Trophoblast cell (in vitro differentiated cells and primary cell): ENCODE measurements around the gene KRT74.

Source experiments
- DNase-seq, 2 donors: peaks; one replicate each; pipeline ENCODE4 v3.0.0-alpha.2; 2016
- H2AFZ ChIP-seq: 2 replicates; pipeline ENCODE4 v1.6.1; 2013; ENCODE audit warnings: low read length, moderate library complexity, mild to moderate bottlenecking; ENCODE audit not compliant: insufficient read depth, poor library complexity
- H2AK5ac ChIP-seq: 2 replicates; pipeline ENCODE4 v1.6.1; 2013; ENCODE audit warnings: mild to moderate bottlenecking, low read length
- H2BK120ac ChIP-seq: 2 replicates; pipeline ENCODE4 v1.6.1; 2013; ENCODE audit warnings: low read length, mild to moderate bottlenecking, moderate library complexity; ENCODE audit not compliant: insufficient read depth, poor library complexity
- H2BK12ac ChIP-seq: 2 replicates; pipeline ENCODE4 v1.6.1; 2013; ENCODE audit warnings: mild to moderate bottlenecking, low read length, moderate library complexity
- H2BK5ac ChIP-seq: 2 replicates; pipeline ENCODE4 v1.6.1; 2013; ENCODE audit warnings: low read length, low read depth, moderate library complexity, mild to moderate bottlenecking; ENCODE audit not compliant: poor library complexity
- H3K14ac ChIP-seq: 2 replicates; pipeline ENCODE4 v1.6.1; 2013; ENCODE audit warnings: mild to moderate bottlenecking, low read length
- H3K18ac ChIP-seq: 2 replicates; pipeline ENCODE4 v1.6.1; 2013; ENCODE audit warnings: mild to moderate bottlenecking, low read length
- H3K23ac ChIP-seq: 2 replicates; pipeline ENCODE4 v1.6.1; 2013; ENCODE audit warnings: low read length
- H3K27ac ChIP-seq: 2 replicates; pipeline ENCODE4 v1.5.1; 2013; ENCODE audit warnings: low read depth, mild to moderate bottlenecking, inconsistent platforms, low read length, moderate library complexity
- H3K27me3 ChIP-seq: 2 replicates; pipeline ENCODE4 v1.6.1; 2013; ENCODE audit warnings: inconsistent platforms, mild to moderate bottlenecking, low read length, moderate library complexity; ENCODE audit not compliant: insufficient read depth
- H3K36me3 ChIP-seq, 2 experiments: 1 replicate in 1 of 2; 2 replicates in 1 of 2; pipeline ENCODE4 v1.6.1; 2013; ENCODE audit warnings: low read length in 2 of 2, mild to moderate bottlenecking in 2 of 2, moderate library complexity in 1 of 2; ENCODE audit not compliant: insufficient read depth in 2 of 2, control insufficient read depth in 1 of 2
- H3K4ac ChIP-seq: 2 replicates; pipeline ENCODE4 v1.6.1; 2013; ENCODE audit warnings: low read depth, mild to moderate bottlenecking, low read length, moderate library complexity
- H3K4me1 ChIP-seq, 2 experiments: 1 replicate in 1 of 2; 2 replicates in 1 of 2; pipeline ENCODE4 v1.6.1; 2013; ENCODE audit warnings: low read length in 2 of 2, mild to moderate bottlenecking in 2 of 2, moderate library complexity in 1 of 2; ENCODE audit not compliant: insufficient read depth in 2 of 2, control insufficient read depth in 1 of 2
- H3K4me2 ChIP-seq: 2 replicates; pipeline ENCODE4 v1.6.1; 2013; ENCODE audit warnings: inconsistent platforms, mild to moderate bottlenecking, low read length, moderate library complexity
- H3K4me3 ChIP-seq: 2 replicates; pipeline ENCODE4 v1.5.1; 2013; ENCODE audit warnings: mild to moderate bottlenecking, low read depth, low read length, inconsistent platforms
- H3K79me1 ChIP-seq: one replicate; pipeline ENCODE4 v1.6.1; 2013; ENCODE audit warnings: low read length
- H3K79me2 ChIP-seq: 2 replicates; pipeline ENCODE4 v1.6.1; 2013; ENCODE audit warnings: low read length, mild to moderate bottlenecking; ENCODE audit not compliant: control insufficient read depth, insufficient read depth, poor library complexity
- H3K9ac ChIP-seq: 2 replicates; pipeline ENCODE4 v1.6.1; 2013; ENCODE audit warnings: mild to moderate bottlenecking, low read length
- H3K9me3 ChIP-seq: 2 replicates; pipeline ENCODE4 v1.6.1; 2013; ENCODE audit warnings: low read depth, mild to moderate bottlenecking, control low read depth, inconsistent platforms, low read length; ENCODE audit not compliant: insufficient read depth
- H4K12ac ChIP-seq: 2 replicates; pipeline ENCODE4 v1.6.1; 2013; ENCODE audit warnings: low read depth, mild to moderate bottlenecking, low read length, moderate library complexity
- H4K8ac ChIP-seq: 2 replicates; pipeline ENCODE4 v1.6.1; 2013; ENCODE audit warnings: low read depth, mild to moderate bottlenecking, low read length, moderate library complexity
- H4K91ac ChIP-seq: one replicate; pipeline ENCODE4 v1.6.1; 2013; ENCODE audit warnings: low read depth, mild to moderate bottlenecking, low read length, moderate library complexity
- WGBS: extraction: QIAGEN DNeasy Blood & Tissue Kit; methylation state at CpG from one replicate; pipeline ENCODE4 v1.1.7; 2013; ENCODE audit warnings: missing lambda C conversion rate; ENCODE audit not compliant: insufficient read length, insufficient coverage; ENCODE audit errors: extremely low coverage; 5-methylcytosine and 5-hydroxymethylcytosine counted together

Gene KRT74

GRCh38 chr12:52617403-52617785 lies 43.8 kb upstream of the KRT74 start:
- no peak overlapping the region for H3K14ac ChIP-seq
- no peak overlapping the region for H3K4me3 ChIP-seq
- H3K23ac ChIP-seq: no peak overlapping the region
- no peak overlapping the region for H3K9ac ChIP-seq
- H3K79me1 ChIP-seq: no peaks in the 10 kb centered on the region
- DNase-seq: no peak
- no peak overlapping the region for H2AFZ ChIP-seq
- no peak overlapping the region for H2BK5ac ChIP-seq
- H3K27me3 ChIP-seq: no peaks in the 10 kb centered on the region
- no peak overlapping the region for H4K8ac ChIP-seq
- H3K4me1 ChIP-seq: no peaks in the 10 kb centered on the region
- H2AK5ac ChIP-seq: no peak overlapping the region
- H2BK12ac ChIP-seq: no peak overlapping the region
- WGBS: no CpG with 5 or more reads among the region's 7 CpGs
- H3K4me2 ChIP-seq: no peak overlapping the region
- no peaks in the 10 kb centered on the region for H3K79me2 ChIP-seq
- H3K4ac ChIP-seq: no peak overlapping the region
- no peak overlapping the region for H3K27ac ChIP-seq
- no peak overlapping the region for H2BK120ac ChIP-seq
- no peak overlapping the region for H3K18ac ChIP-seq
- no peak overlapping the region for H4K91ac ChIP-seq
- H4K12ac ChIP-seq: no peak overlapping the region
- no peaks in the 10 kb centered on the region for H3K36me3 ChIP-seq
- H3K9me3 ChIP-seq: peaks cover 4% of the 10 kb centered on the region

GRCh38 chr12:52616680-52617402 lies 43.2 kb upstream of the KRT74 start:
- no peak overlapping the region for H2BK120ac ChIP-seq
- H3K27ac ChIP-seq: no peak overlapping the region
- H2BK5ac ChIP-seq: no peak overlapping the region
- no peaks in the 10 kb centered on the region for H3K36me3 ChIP-seq
- no peak overlapping the region for H3K18ac ChIP-seq
- H4K91ac ChIP-seq: no peak overlapping the region
- H3K27me3 ChIP-seq: no peaks in the 10 kb centered on the region
- H3K79me1 ChIP-seq: no peaks in the 10 kb centered on the region
- H3K9ac ChIP-seq: no peak overlapping the region
- no CpG with 5 or more reads among the region's 10 CpGs for WGBS
- peak in 1 of 2 donors; percentile 3 for DNase-seq
- H3K4me3 ChIP-seq: no peak overlapping the region
- H2AK5ac ChIP-seq: no peak overlapping the region
- H4K12ac ChIP-seq: no peak overlapping the region
- no peaks in the 10 kb centered on the region for H3K4me1 ChIP-seq
- H3K4ac ChIP-seq: no peak overlapping the region
- H3K79me2 ChIP-seq: no peaks in the 10 kb centered on the region
- H3K23ac ChIP-seq: no peak overlapping the region
- H3K14ac ChIP-seq: no peak overlapping the region
- no peak overlapping the region for H4K8ac ChIP-seq
- H3K9me3 ChIP-seq: peaks cover 3% of the 10 kb centered on the region
- H2BK12ac ChIP-seq: no peak overlapping the region
- H2AFZ ChIP-seq: no peak overlapping the region
- H3K4me2 ChIP-seq: no peak overlapping the region

- Histone ChIP-seq H3K79me2 (no peaks in the 10 kb centered on the region), H3K14ac (no peak overlapping the region), H3K79me1 (no peaks in the 10 kb centered on the region), H4K12ac (no peak overlapping the region), H4K8ac (no peak overlapping the region), H3K4me1 (no peaks in the 10 kb centered on the region), H3K27ac (no peak overlapping the region), H3K23ac (no peak overlapping the region), H2BK120ac (no peak overlapping the region), H3K27me3 (no peaks in the 10 kb centered on the region), H2AFZ (no peak overlapping the region), H3K4ac (no peak overlapping the region), H3K18ac (no peak overlapping the region), H3K36me3 (no peaks in the 10 kb centered on the region), H3K9ac (no peak overlapping the region), H4K91ac (no peak overlapping the region), H3K4me2 (no peak overlapping the region), H2AK5ac (no peak overlapping the region), H3K9me3 (peaks cover 3% of the 10 kb centered on the region), H2BK5ac (no peak overlapping the region), H2BK12ac (no peak overlapping the region), H3K4me3 (no peak overlapping the region)
- WGBS: no CpG with 5 or more reads among the region's 9 CpGs
- no peak for DNase-seq
These were observed 42.3 kb upstream of the KRT74 start for GRCh38 chr12:52615912-52616311.

GRCh38 chr12:52615208-52615868 lies 41.7 kb upstream of the KRT74 start:
- Histone ChIP-seq H2BK5ac (no peak overlapping the region), H3K36me3 (no peaks in the 10 kb centered on the region), H3K4me1 (no peaks in the 10 kb centered on the region), H4K91ac (no peak overlapping the region), H3K27ac (no peak overlapping the region), H3K79me1 (no peaks in the 10 kb centered on the region), H3K18ac (no peak overlapping the region), H2AFZ (no peak overlapping the region), H3K4me2 (no peak overlapping the region), H4K12ac (no peak overlapping the region), H3K79me2 (no peaks in the 10 kb centered on the region), H3K9me3 (peaks cover 3% of the 10 kb centered on the region), H2BK12ac (no peak overlapping the region), H2BK120ac (no peak overlapping the region), H3K4ac (no peak overlapping the region), H2AK5ac (no peak overlapping the region), H3K14ac (no peak overlapping the region), H3K9ac (no peak overlapping the region), H4K8ac (no peak overlapping the region), H3K23ac (no peak overlapping the region), H3K4me3 (no peak overlapping the region), H3K27me3 (no peaks in the 10 kb centered on the region)
- DNase-seq: no peak
- WGBS: no CpG with 5 or more reads among the region's 6 CpGs
